VCaP (cell line): Measurements from ENCODE around the gene SNAPIN.

Experiments
- H3K27ac ChIP-seq: fragments of 450-650 bp; 2 replicates; pipeline ENCODE4 v1.5.1; 2017
- CTCF ChIP-seq: fragments of 450-650 bp; conservative IDR thresholded peaks from 2 replicates; pipeline ENCODE4 v1.5.1; 2017; ENCODE audit warnings: mild to moderate bottlenecking, moderate library complexity

The SNAPIN gene

GRCh38 chr1:153671628-153672353 lies 13.3 kb downstream of the SNAPIN start:
- H3K27ac ChIP-seq = peak overlapping the region; percentile 86
- TF ChIP-seq CTCF = 0 out of 2 replicates have a peak, but pooled peaks have one; percentile 6

GRCh38 chr1:153673511-153673910 lies 15.0 kb downstream of the SNAPIN start:
- no peak overlapping the region for H3K27ac ChIP-seq
- no peak for TF ChIP-seq CTCF

- H3K27ac ChIP-seq = no peak overlapping the region; the same call in 1 of the 2 replicates
- TF ChIP-seq CTCF = peak; percentile 99
These were observed 19.4 kb downstream of the SNAPIN start for GRCh38 chr1:153677718-153678518.

- no peak for TF ChIP-seq CTCF
- H3K27ac ChIP-seq = peak within 1 kb of the TSS; percentile 10; the same call in 1 of the 2 replicates
These were observed 20.2 kb downstream of the SNAPIN start, which contains the start of gene NPR1 for GRCh38 chr1:153678519-153679336. TSS of gene NPR1 (plus strand) at chr1:153678688. CDS start at chr1:153679109, 421 bp downstream.

GRCh38 chr1:153679337-153680119 lies 21.0 kb downstream of the SNAPIN start:
- 0 out of 2 replicates have a peak, but pooled peaks have one; percentile 20 for TF ChIP-seq CTCF
- peak overlapping the region; percentile 10; the same call in 1 of the 2 replicates for H3K27ac ChIP-seq

DNA sequence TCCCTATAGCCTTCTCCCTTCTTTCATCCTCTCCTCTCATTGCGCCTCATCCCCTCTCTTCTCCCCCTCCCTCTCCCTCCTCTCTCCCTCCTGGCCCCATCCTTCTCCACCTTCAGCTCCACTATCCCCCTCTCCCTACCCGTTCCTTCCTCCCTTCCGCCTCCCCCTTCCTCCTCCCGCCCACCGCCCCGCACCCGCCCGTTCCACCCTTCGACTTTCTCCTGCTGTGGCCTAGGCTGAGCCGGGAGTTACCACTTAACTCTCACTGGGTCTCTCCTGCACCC lies 21.6 kb downstream of the SNAPIN start:
- H3K27ac ChIP-seq = no peak overlapping the region
- TF ChIP-seq CTCF = no peak
